HepG2 (cell line): ENCODE results near the gene RASL12. TPM values are rescaled to one million over a fixed set of nuclear protein-coding genes. Genes with fewer than 3 reads are reported as not detected.

Experiments used
- ATAC-seq: fragments of 200-7000 bp; cut with Tn5 transposase; 3 replicates; pipeline ENCODE4 v1.9.1; 2020; ENCODE audit warnings: mild to moderate bottlenecking, moderate library complexity
- BruUV-seq: library from RNA; stranded (reverse); fragments of 400-500 nt; replicated peaks from 2 replicates; lab custom pipeline; 2021; lab: Mats Ljungman, UMichigan
- CTCF ChIA-PET: fragments of 300-600 bp; formaldehyde crosslinking; extraction: SDS; loops from one replicate; lab custom pipeline; 2021; ENCODE audit warnings: low total read pairs, inconsistent platforms, low intra/inter-chr PET ratio; lab: Yijun Ruan, JAX
- POLR2A ChIA-PET: fragments of 350-600 bp; sonication (Branson Sonifier 250); formaldehyde crosslinking; loops from one replicate; lab custom pipeline; 2020; ENCODE audit warnings: antibody characterized with exemption, inconsistent platforms; lab: Yijun Ruan, JAX
- DNase-seq: peaks from one replicate; pipeline ENCODE4 v3.0.0-alpha.2; 2015; ENCODE audit warnings: low spot score
- FAIRE-seq: peaks from 3 replicates; lab custom pipeline; 2011; peaks lifted over from hg19 to GRCh38; lab: Jason Lieb, UNC
- H2AFZ ChIP-seq: one replicate; pipeline ENCODE4 v1.6.1; 2011; ENCODE audit warnings: low read length, inconsistent platforms
- H3K27ac ChIP-seq: fragments of 300-600 bp; 3 replicates; pipeline ENCODE4 v1.8.0; 2011; ENCODE audit warnings: mixed run types, mild to moderate bottlenecking, mixed read lengths, low read length, inconsistent platforms; ENCODE audit not compliant: insufficient read depth; ENCODE audit errors: extremely low read length
- H3K27me3 ChIP-seq, 2 experiments: fragments of 200-600 bp in 1 of 2; 2 replicates in 1 of 2; 3 replicates in 1 of 2; pipeline versions ENCODE4 v1.6.0 to v1.8.0; 2011; ENCODE audit warnings: low read length in 2 of 2, mild to moderate bottlenecking in 2 of 2, moderate library complexity in 2 of 2, inconsistent platforms in 1 of 2; ENCODE audit not compliant: insufficient read depth in 2 of 2, control insufficient read depth in 1 of 2
- H3K36me3 ChIP-seq, 2 experiments: fragments of 200-600 bp in 1 of 2; replicated peaks in 1 of 2; 2 replicates in 1 of 2; 3 replicates in 1 of 2; pipeline versions ENCODE4 v1.5.1 to v1.8.0; 2011; ENCODE audit warnings: low read length in 2 of 2, inconsistent platforms in 1 of 2; ENCODE audit not compliant: insufficient read depth in 2 of 2, control insufficient read depth in 1 of 2
- H3K4me1 ChIP-seq: 2 replicates; pipeline ENCODE4 v1.5.1; 2012; ENCODE audit warnings: low read length, inconsistent platforms; ENCODE audit not compliant: insufficient read depth
- H3K4me2 ChIP-seq: 2 replicates; pipeline ENCODE4 v1.6.0; 2011; ENCODE audit warnings: low read depth, low read length, inconsistent platforms
- H3K4me3 ChIP-seq, 3 experiments: fragments of 200-600 bp in 1 of 3; sonication (generic), shearing (Covaris generic) in 1 of 3; replicated peaks in 1 of 3; 2 replicates each; pipeline ENCODE4 v1.5.1; 2011 to 2016; ENCODE audit warnings: low read length in 3 of 3, inconsistent platforms in 2 of 3, low read depth in 2 of 3, mild to moderate bottlenecking in 2 of 3, control low read depth in 1 of 3, mixed read lengths in 1 of 3; ENCODE audit not compliant: insufficient read depth in 1 of 3
- H3K79me2 ChIP-seq: one replicate; pipeline ENCODE4 v1.6.1; 2011; ENCODE audit warnings: low read length, inconsistent platforms; ENCODE audit not compliant: insufficient read depth
- H3K9ac ChIP-seq: 2 replicates; pipeline ENCODE4 v1.6.0; 2011; ENCODE audit warnings: mild to moderate bottlenecking, low read depth, low read length, inconsistent platforms; ENCODE audit not compliant: insufficient read depth
- H3K9me3 ChIP-seq: 2 replicates; pipeline ENCODE4 v1.5.1; 2012; ENCODE audit warnings: mild to moderate bottlenecking, low read length
- H4K20me1 ChIP-seq: 2 replicates; pipeline ENCODE4 v1.6.0; 2011; ENCODE audit warnings: inconsistent platforms, mild to moderate bottlenecking, low read length, moderate library complexity; ENCODE audit not compliant: insufficient read depth
- ATM ChIP-seq: fragments of 450-650 bp; IDR thresholded peaks from 2 replicates; pipeline ENCODE4 v1.7.1; 2017; ENCODE audit warnings: mild to moderate bottlenecking, borderline replicate concordance
- DPF2 ChIP-seq: sonication (generic); formaldehyde crosslinking; IDR thresholded peaks from 2 replicates; pipeline ENCODE4 v1.4.0; 2020; ENCODE audit warnings: mild to moderate bottlenecking, low read depth, missing genetic modification reagents, borderline replicate concordance
- ELF1 ChIP-seq: sonication (generic); formaldehyde crosslinking; IDR thresholded peaks from 2 replicates; pipeline ENCODE4 v1.4.0; 2020; ENCODE audit warnings: missing genetic modification reagents
- HNF1B ChIP-seq: sonication (generic); formaldehyde crosslinking; IDR thresholded peaks from 2 replicates; pipeline ENCODE4 v1.5.1; 2020; ENCODE audit warnings: mild to moderate bottlenecking, moderate library complexity, missing genetic modification reagents
- IKZF5 ChIP-seq: IDR thresholded peaks from 2 replicates; pipeline ENCODE4 v1.6.1; 2018; ENCODE audit warnings: missing genetic modification reagents, mild to moderate bottlenecking, missing compliant biosample characterization
- ISL2 ChIP-seq: sonication (generic); formaldehyde crosslinking; IDR thresholded peaks from 2 replicates; pipeline ENCODE4 v1.5.0; 2020; ENCODE audit warnings: missing genetic modification reagents
- KAT8 ChIP-seq: IDR thresholded peaks from 2 replicates; pipeline ENCODE4 v1.6.1; 2016; ENCODE audit warnings: missing genetic modification reagents, missing compliant biosample characterization
- POGZ ChIP-seq: sonication (generic); formaldehyde crosslinking; IDR thresholded peaks from 2 replicates; pipeline ENCODE4 v1.4.0; 2020; ENCODE audit warnings: mild to moderate bottlenecking, missing genetic modification reagents
- RFX1 ChIP-seq: fragments of 450-650 bp; IDR thresholded peaks from 2 replicates; pipeline ENCODE4 v1.6.1; 2017
- TCF7L2 ChIP-seq: IDR thresholded peaks from 2 replicates; pipeline ENCODE4 v1.6.1; 2011; ENCODE audit warnings: mild to moderate bottlenecking, low read depth, low read length, moderate library complexity
- TFDP2 ChIP-seq: sonication (generic); formaldehyde crosslinking; IDR thresholded peaks from 2 replicates; pipeline ENCODE4 v1.4.0; 2020; ENCODE audit warnings: missing genetic modification reagents
- ZFP36L1 ChIP-seq: sonication (generic); formaldehyde crosslinking; IDR thresholded peaks from 2 replicates; pipeline ENCODE4 v1.8.0; 2022; ENCODE audit warnings: mild to moderate bottlenecking, missing genetic modification reagents, moderate library complexity
- ZNF333 ChIP-seq: sonication (generic); formaldehyde crosslinking; IDR thresholded peaks from 2 replicates; pipeline ENCODE4 v1.4.0; 2020; ENCODE audit warnings: mild to moderate bottlenecking, missing genetic modification reagents, borderline replicate concordance
- WGBS: methylation state at CpG from one replicate; pipeline ENCODE4 v1.1.6; 2017; ENCODE audit warnings: low lambda C conversion rate; 5-methylcytosine and 5-hydroxymethylcytosine counted together
- in situ Hi-C: cut with HindIII; loops from 2 replicates; pipeline ENCODE4 v1.10.0; 2017; ENCODE audit warnings: low pct_unique_long_range_greater_than_20kb; ENCODE audit not compliant: extremely low pct_ligation_motif_present
- intact Hi-C: fragments of 100-400 bp; cut with micrococcal nuclease; formaldehyde crosslinking; loops from one replicate; pipeline ENCODE4 v1.10.0; 2022; ENCODE audit not compliant: unreplicated experiment
- polyA plus RNA-seq, 8 experiments: library from polyadenylated mRNA; depleted of rRNA in 3 of 8; stranded (reverse) in 7 of 8; unstranded in 1 of 8; fragments of >200 nt; fragmentation: Illumina TruSeq in 4 of 8; extraction: Trizol in 4 of 8; gene quantifications; 2 replicates each; pipeline versions ENCODE4 v1.2.1 to v1.2.3, GENCODE V29; 2011 to 2016; ENCODE audit warnings: low read depth in 4 of 8, missing spikeins in 1 of 8, mixed read lengths in 1 of 8; ENCODE audit not compliant: insufficient read depth in 1 of 8
- total RNA-seq, 5 experiments: library from RNA; depleted of rRNA; stranded (reverse); fragments of >200 nt; fragmentation: Illumina TruSeq; extraction: Trizol; gene quantifications; 2 replicates each; pipeline ENCODE4 v1.2.3, GENCODE V29; 2016; ENCODE audit warnings: low read depth in 1 of 5

RASL12 gene
- total and polyA plus RNA-seq, 2 of the 13 experiments (the other 11 are each of a cell fraction or from before 2014, with no cell fraction given) = 0.16 to 0.55 TPM

- peak; percentile 74 for TF ChIP-seq HNF1B (CRISPR knock-in tag)
- no peak for TF ChIP-seq ATM
- no peak for TF ChIP-seq TCF7L2
- TF ChIP-seq TFDP2 (CRISPR knock-in tag) = peak; percentile 88
These were observed 10.8 kb downstream of the RASL12 start (continued) for GRCh38 chr15:65056868-65057548.

- ChIA-PET CTCF (interaction anchor here (3.4 to 5.0 kb wide), 2 partner anchors 30 to 45 kb away, joined by 29 to 54 read pairs; no protein-coding TSS in a partner anchor), POLR2A (interaction anchor here (0.7 to 4.5 kb wide), 9 partner anchors 11 to 249 kb away, joined by 3 to 27 read pairs (median 6); partner anchors contain the start of genes CLPX, RNU5B-1 and SLC51B)
- DNase-seq = no peak
- Histone ChIP-seq H3K4me2 (no peak overlapping the region), H4K20me1 (no peaks in the 10 kb centered on the region), H2AFZ (no peak overlapping the region), H3K27me3 (no peaks in the 10 kb centered on the region), H3K79me2 (no peaks in the 10 kb centered on the region), H3K9ac (no peak overlapping the region), H3K36me3 (no peaks in the 10 kb centered on the region), H3K27ac (no peak overlapping the region), H3K9me3 (no peaks in the 10 kb centered on the region), H3K4me1 (peaks cover 78% of the 10 kb centered on the region), H3K4me3 (no peak overlapping the region)
- WGBS = 92% methylated on average over 9 of the region's 9 CpGs
- BruUV-seq = no TSS peak
- no peak for ATAC-seq
- TF ChIP-seq ZFP36L1 (no peak), ISL2 (CRISPR knock-in tag) (no peak), KAT8 (no peak), DPF2 (CRISPR knock-in tag) (no peak), ZNF333 (CRISPR knock-in tag) (no peak), POGZ (CRISPR knock-in tag) (no peak), TCF7L2 (no peak), RFX1 (no peak), IKZF5 (no peak), ELF1 (CRISPR knock-in tag) (no peak)
- FAIRE-seq = no peak
- intact Hi-C loops (loop anchor here (10.0 kb wide), 1 partner anchor 239 kb away; the partner anchor contains the start of gene RNU5A-1), in situ Hi-C loops (no loop called here)
These were observed 11.7 kb downstream of the RASL12 start for GRCh38 chr15:65056106-65056505.
